Fibroblast of the conjunctiva (primary cell): Measurements from ENCODE around the gene AMIGO2.
"Not testable (repeated sequence)": the region's sequence is repeated elsewhere in the genome, so short reads cannot be mapped to it uniquely, and the experiment has no call there.

Experiments
- DNase-seq: peaks from one replicate; pipeline ENCODE4 v3.0.0-alpha.2; 2010; ENCODE audit warnings: low read depth

Gene AMIGO2

DNA sequence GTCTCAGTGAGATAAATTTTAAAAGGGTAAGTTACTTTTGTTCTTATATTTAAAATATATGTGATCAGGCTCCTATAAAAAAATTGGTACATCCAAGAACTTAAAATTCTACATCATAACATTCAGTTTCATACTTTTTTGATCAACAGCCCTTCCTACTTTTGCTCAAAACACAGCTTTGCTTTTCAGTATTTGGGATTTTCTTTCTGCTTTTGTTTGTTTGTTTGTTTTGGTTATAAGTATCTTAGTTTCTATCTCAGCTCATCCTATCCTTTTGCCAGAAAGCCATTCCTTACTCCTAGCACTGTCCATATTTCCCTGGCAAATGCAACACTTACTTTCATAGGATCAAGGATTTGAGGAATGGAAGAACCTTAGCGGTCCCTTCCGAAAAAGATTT, 5.0 kb downstream of the AMIGO2 start:
- DNase-seq = no peak

DNA sequence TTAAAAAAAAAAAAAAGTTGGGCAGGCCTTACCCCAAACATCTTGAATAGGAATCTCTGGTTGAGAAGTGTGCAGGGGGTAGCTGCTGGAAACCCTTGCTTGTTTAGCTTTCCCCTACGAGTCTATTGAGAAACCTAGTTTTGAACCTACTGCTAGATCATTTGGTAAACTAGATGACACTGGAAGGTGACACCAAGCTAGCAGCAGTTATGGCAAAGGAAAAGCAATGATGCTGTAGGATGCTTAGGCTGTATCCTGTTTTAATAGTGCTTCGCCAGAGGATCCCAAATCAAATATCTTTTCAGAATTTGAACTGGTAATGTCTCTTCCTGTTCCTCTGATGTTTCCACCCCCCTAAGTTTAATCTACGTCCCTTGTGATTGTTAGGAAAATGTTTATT, 5.8 kb downstream of the AMIGO2 start:
- DNase-seq = no peak

DNA sequence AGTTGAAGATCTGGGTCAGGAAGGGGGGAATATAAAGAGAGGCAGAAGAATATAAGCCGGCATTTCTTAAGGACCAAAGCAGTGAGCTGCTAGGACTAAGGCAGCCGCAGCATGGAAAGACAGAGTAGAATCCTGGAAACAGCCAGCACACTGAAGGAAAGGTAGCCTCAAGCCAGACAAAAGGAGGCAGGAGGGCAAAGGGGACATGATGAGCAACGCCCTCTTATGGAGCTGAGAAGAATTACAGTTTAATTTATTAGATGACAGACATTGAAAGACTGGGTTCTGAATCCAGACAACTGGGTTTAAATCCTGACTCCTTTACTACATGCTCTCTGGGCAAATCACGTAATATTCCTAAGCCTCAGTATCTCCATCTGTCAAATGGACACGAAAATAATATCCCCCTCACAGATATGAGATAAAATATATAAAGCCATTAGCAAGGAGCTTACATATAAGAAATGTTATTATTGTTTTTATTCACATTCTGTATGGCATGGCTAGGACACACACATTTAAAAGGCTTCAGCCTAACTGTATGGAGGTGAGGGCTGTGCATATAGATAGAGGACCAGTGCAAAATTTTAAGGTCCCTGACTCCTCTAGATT, 8.4 kb downstream of the AMIGO2 start:
- DNase-seq = no peak

DNA sequence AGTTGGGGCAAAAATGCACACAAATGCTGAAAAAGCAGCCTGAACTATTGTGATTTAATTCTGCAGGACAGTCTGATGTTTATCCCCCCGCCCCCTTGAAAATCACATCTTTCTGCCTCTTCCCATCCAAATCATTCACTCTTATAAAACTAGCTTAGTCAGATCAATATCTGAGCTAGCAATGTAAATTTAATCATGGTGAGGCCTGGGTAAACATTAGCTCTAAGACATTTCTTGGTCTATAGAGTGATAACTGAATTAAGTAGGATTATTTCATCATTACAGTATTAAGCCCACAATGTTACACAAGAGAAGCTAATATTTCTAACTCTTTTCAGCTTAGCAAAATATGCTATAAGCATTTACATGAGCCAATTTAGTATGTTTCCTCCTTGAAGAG, 9.4 kb downstream of the AMIGO2 start:
- DNase-seq = no peak

DNA sequence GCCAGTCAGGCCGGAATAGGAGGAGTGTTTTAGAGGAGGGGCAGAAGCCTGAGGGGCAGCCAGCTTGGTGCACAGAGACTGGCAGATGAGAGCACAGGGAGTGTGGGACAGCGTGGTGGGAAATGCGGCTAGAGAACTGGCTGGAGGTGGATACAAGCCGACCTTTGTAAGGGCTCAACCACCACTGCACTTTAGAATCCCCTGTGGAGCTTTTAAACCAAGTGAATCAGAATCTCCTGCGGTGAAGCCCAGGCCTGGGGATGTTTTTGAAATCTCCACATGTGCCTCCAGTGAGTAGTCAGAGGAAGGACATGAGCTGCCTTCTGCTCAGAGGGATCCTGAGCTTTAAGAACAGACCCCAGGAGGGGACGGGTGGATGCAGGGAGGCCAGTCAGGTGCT, 11.2 kb downstream of the AMIGO2 start:
- no peak for DNase-seq

DNA sequence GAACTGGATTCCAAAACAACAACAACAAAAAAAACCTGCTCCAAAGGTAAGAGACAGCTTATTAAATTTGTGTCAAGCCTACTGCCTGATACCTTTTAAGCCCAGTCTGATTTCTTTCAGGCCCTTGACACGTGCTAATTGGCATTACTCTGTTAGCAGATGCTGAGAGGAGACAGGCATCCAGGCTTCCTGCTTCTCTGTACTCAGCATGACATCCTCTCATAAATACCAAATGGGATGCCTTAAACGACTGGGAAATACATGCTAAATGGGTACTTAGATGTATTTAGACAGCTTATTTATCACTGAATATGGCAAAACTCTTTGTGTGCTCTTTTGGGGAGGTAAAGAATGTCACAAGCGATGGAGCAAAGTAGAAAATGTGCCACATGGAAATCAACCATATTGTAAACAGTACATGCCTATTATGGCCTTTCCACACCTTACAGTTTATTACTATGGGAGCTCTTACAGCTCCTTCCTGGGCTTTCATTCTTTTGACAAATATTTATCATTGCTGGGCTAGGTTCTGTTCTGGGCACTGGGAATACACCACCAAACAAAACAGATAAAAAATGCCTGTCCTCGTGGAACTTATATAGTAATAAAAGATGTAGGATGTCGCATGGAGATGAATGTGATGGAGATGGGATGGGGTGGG, 11.9 kb downstream of the AMIGO2 start:
- DNase-seq = no peak

DNA sequence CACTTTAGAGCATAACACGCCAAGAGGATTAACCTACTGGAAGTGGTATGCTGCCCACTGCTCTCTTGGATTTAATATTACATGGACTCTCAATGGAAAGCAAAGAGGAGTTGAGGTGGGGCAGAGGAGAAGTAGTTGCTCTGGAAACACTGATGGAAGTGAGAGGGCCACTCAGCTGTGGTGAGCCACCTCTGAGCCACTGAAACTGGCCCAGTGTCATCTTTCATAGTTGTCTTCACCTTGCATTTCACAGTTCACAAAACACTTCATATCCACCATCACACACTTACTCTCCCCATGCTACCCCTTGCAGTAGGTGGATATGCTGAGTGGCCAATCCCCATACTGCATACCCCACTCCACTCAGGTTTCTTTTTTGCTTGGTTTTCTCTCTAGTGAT, 12.6 kb downstream of the AMIGO2 start:
- DNase-seq = no peak

DNA sequence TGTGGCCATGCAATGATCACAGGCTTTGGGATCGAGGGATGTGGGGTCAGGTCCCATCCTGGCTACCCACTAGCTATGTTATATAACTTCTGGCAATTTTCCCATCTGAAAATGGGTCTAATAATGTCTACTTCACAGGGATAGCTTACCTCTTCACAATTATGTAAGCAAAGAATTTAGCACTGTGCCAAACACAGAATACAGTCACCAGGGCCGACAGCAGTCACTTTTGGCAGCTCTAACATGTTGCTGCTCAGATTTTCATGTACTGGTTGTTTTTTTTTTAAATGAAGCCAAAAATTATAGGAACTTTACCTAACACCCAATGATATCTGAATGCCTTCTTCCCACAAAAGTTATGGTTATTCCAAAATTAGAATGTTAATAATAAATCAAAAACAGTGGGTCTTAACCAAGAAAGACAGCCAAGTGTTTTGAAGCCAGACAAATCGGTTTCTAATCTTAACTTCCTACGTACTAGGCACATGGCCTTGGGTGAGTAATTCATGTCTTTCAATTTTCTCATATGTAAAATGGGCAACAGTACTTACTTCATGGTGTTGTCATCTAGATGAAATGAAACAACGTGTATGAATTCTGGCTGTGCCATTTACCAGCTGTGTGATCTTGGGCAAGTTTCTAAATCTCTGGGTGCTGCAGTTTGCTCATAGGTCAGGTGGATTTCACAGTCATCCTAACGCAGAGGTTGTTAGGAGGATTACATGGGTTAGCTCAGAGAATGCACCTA, 13.3 kb downstream of the AMIGO2 start:
- no peak for DNase-seq

DNA sequence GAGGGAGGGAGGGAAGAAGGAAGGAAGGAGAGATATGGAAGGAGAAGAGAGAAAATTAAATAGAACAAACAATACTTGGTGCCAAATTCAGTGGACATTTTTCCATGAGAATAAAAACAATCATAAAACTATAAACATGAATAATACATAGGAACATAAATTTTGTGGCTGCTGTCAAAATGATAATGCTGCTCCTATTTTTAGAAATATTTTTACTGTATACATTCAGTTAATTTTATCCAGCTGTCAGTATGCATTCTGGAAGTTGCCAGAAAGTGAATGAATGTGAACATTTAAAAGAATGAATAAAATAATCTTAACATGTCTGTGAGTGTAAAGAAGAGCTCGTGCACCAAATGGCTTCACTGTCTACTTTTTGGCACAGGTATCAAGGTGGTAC, 14.2 kb downstream of the AMIGO2 start:
- DNase-seq = no peak

DNA sequence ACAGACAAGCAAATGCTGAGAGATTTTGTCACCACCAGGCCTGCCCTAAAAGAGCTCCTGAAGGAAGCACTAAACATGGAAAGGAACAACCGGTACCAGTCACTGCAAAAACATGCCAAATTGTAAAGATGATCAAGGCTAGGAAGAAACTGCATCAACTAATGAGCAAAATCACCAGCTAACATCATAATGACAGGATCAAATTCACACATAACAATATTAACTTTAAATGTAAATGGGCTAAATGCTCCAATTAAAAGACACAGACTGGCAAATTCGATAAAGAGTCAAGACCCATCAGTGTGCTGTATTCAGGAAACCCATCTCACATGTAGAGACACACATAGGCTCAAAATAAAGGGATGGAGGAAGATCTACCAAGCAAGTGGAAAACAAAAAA, 21.1 kb downstream of the AMIGO2 start:
- DNase-seq = not testable (repeated sequence)

DNA sequence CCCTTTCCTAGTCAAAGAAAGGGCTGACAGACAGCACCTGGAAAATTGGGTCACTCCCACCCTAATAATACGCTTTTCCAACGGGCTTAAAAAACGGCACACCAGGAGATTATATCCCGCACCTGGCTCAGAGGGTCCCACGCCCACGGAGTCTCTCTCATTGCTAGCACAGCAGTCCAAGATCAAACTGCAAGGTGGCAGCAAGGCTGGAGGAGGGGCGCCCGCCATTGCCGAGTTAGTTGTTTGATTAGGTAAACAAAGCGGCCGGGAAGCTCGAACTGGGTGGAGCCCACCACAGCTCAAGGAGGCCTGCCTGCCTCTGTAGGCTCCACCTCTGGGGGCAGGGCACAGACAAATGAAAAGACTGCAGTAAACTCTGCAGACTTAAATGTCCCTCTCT, 22.8 kb downstream of the AMIGO2 start:
- not testable (repeated sequence) for DNase-seq

DNA sequence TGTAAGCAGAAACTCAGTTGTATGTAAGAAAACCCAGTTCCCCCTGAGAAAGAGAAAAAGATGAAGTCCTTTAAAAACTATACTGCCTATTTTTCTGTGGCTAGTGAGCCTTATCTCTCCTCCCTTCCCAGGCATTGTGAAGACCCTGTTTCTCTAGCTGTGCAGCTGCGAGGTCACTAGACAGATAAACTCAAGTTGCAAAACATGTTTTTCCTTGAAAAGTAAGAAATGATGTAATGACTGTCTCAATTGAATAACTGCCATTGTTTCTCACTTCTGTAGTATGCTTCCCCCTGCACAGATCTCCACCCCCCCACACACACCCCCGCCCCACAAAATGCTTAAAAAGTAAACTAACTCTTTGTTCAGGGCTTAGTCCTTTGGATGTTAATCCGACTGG, 23.9 kb downstream of the AMIGO2 start:
- DNase-seq = not testable (repeated sequence)

DNA sequence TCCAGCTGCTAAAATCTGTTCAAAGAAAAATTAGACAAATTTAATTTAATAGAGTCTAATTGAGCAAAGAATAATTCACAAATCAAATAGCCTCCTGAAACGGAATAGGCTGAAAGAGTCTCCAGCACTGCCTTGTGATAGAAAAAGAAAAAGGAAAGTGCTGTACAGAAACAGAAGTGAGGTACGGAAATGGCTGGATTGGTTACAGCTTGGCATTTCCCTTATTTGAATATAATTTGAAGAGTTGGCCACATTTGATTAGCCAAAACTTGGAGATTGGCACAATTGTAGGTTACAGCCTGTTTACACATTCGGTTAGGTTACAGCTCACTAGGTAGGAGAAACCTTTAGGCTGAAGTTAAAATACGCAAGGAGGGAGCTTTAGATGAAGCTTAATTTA, 25.1 kb downstream of the AMIGO2 start:
- no peak for DNase-seq

DNA sequence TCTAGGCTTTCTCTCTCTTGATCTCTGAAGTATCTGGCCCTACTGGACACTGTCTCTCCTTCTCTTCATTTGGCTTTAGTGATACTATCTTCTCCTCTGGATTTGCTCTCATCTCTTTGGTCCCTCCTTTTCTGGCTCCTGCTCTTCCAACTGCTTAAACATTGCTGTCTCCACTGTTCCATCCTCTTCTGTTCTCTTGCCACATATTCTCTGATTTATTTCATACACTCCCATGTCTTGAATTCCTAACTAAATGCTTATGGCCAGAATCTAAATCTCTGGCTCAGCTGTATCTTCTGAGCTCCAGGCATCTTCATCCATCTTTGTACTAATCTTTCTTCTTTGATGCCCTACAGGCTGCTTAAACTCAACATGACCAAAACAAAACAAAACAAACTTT, 25.8 kb downstream of the AMIGO2 start:
- no peak for DNase-seq

DNA sequence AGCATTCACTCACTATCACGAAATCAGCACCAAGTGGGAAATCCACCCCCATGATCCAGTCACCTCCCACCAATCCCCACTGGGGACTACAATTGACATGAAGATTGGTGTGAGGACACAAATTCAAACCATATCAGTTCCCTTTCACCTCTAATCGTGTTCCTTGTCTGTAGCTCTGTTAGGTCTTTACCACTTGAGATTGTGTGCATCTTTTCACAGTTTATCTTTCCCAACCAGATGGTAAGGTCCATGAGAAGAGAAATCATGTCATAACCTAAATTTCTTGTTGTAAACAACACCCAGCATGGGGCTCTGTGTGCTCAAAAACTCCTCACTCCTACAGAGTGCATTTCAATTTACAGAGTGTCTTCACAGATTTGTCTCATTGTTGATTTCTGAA, 27.5 kb downstream of the AMIGO2 start:
- DNase-seq = no peak

DNA sequence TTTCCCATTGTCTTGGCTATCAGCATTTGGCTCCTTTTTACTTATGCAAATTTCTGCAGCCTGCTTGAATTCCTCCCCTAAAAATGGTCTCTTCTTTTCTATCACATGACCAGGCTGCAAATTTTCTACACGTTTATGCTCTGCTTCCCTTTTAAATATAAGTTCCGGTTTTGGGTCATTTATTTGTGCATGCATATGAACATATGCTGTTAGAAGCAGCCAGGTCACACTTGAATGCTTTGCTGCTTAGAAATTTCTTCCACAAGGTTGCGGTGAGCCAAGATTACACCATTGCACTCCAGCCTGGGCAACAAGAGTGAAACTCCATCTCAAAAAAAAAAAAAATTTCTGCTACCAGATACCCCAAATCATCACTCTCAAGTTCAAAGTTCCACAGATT, 28.5 kb downstream of the AMIGO2 start:
- not testable (repeated sequence) for DNase-seq

DNA sequence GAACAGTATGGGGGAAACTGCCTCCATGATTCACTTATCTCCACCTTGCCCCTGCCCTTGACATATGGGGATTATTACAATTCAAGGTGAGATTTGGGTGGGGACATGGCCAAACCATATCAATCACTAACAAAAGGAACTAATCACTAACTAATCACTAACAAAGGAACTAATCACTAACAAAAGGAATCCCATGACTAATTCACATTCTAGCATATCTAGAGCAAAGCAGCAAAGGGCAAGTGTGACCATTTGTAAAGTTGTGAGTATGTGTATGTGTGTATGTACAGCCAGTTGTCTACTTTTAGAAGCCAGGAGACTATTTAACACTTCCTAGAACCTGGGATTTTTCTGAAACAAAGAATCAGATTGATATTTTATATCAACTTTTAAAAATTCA, 31.2 kb downstream of the AMIGO2 start:
- no peak for DNase-seq

DNA sequence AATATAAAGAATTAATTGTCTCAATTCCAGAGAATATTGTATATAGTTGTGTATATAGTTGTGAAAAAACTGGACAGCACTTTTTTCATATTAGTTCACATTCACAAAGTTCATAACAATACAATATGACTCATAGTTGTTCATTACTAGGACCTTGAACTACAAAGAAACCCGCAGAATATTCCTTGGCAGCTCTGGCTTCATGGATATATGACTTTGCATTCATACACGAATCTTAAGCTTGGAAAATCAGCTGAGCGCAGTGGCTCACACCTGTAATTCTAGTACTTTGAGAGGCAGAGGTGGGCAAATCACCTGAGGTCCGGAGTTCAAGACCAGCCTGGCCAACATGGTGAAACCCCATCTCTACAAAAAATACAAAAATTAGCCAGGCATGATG, 38.4 kb downstream of the AMIGO2 start:
- DNase-seq = no peak

DNA sequence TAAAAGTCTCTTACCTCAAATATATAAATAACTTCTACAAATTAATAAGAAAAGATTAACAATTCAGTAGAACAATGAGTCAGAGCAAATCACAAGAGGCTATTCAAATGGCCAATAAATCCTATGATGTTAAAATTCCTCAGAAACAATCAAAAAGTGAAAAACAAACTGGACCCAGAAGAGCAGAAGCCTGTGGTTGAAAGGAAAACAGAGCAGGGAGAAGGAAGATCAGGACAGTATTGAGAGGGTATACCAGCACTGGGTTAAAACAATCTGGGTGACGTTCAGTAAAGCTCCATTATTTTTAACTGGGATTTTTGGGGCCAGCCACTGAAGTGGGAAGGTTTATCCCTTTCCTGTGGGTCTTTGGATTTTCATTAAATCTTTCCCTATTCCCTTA, 40.0 kb downstream of the AMIGO2 start:
- no peak for DNase-seq

DNA sequence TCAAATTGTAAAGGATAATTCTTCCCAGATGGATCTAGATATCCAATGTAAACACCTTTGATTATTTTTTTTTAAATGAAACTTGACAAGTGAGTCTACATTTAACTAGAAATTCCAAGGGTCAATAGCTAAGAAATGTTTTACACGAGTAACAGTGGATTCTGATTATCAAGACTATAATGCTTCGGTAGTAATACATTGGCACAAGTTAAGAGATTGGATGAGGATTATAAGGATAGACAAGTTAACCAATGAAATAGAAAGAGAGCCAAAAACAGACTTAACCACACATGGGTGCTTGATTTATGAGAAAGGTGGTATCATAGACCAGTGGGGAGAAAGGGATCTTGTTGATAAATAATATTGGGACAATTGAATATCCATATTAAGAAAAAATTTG, 40.7 kb downstream of the AMIGO2 start:
- no peak for DNase-seq

DNA sequence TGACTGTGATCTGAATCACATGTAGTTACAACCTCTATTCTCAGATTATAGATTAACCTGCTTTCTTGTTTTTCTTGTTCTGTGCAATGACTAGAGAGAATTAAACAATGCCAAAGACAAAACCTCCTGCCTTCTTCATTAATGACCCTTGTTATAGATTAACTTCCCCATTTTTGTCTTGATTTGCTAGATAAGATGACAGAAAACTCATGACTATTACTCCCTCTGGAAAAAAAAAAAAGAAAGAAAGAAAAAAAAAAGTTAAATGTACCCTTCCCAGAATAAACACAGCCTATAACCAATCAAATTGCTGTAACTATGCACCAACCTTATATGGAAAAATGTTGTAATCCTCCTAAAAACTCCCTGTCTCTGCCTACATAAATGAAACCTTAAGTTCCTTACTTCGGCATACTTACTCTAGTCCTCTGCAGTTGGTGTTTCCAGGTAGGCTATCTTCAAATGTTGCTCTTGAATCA, 41.5 kb downstream of the AMIGO2 start:
- no peak for DNase-seq

DNA sequence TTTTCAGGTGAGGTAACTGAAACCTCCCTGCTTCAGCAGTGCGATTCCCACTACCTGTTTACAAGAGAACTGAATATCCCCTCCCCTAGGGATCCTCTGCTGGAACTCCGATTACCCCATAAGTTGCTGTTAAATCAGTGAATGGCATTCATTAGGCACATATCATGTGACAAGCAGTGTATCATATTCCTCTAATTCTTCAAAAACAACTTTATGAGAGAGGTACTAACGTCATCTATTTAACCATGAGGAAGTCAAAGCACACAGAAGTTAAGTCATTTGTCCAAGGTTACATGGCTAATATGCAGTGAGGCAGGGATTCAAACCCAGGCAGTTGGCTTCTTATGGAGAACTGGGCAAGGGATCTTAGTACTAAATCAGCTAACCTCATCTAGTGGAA, 44.3 kb downstream of the AMIGO2 start:
- DNase-seq = no peak

DNA sequence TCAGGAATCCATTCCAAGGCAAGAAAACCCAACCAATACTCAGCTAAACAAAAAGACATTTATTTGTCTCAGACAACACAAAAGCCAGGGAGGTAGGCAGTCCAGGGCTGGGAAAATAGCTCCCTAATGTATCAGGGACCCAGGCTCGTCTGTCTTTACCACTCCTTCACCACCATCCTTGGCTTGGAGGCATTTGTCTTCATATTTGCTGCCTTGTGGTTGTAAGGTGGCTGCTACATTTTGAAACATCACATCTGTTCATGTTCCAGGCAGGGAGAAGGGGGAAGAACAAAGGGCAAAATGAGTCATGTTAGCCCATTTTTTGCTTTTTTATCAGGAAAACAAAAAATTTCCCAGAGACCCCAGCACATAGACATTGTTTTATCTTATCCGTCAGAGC, 45.1 kb downstream of the AMIGO2 start:
- DNase-seq = no peak
